Measurements from ENCODE around the gene NADK.

The NADK gene

GRCh38 chr1:1783320-1783719 lies 5.0 kb upstream of the NADK start:
- no peak overlapping the region for H3K9ac ChIP-seq (ENCODE audit: low read depth, low read length)
- H3K9me3 ChIP-seq (ENCODE audit: insufficient read depth, low read length, severe bottlenecking), result no peaks in the 10 kb centered on the region
- peaks cover 45% of the 10 kb centered on the region for H3K36me3 ChIP-seq (ENCODE audit: insufficient read depth, low read length)
- TF ChIP-seq EZH2 (IDR thresholded peaks at IDR 0.05; ENCODE audit: borderline replicate concordance, low read depth, low read length, severe bottlenecking), result no peak
- TF ChIP-seq CTCF (IDR thresholded peaks at IDR 0.05; ENCODE audit: borderline replicate concordance, extremely low read depth, low read length, poor library complexity, severe bottlenecking), result no peak
- H2AFZ ChIP-seq (ENCODE audit: low read depth, low read length), result no peak overlapping the region
- H3K4me2 ChIP-seq (ENCODE audit: insufficient read depth, low read length), result no peak overlapping the region
- H4K20me1 ChIP-seq (ENCODE audit: insufficient read depth, low read length), result peaks cover 30% of the 10 kb centered on the region
- H3K27ac ChIP-seq (ENCODE audit: low read length), result no peak overlapping the region
- DNase-seq (no peak), ATAC-seq (ENCODE audit: insufficient read depth, low read depth) (no peak)
- H3K4me3 ChIP-seq (ENCODE audit: low read depth in 1 of 2, low read length in 2 of 2), result no peak overlapping the region
- H3K4me1 ChIP-seq (ENCODE audit: insufficient read depth, low read length), result peaks cover 32% of the 10 kb centered on the region
- H3K27me3 ChIP-seq (ENCODE audit: insufficient read depth, low read length, poor library complexity), result no peaks in the 10 kb centered on the region
- peaks cover 3% of the 10 kb centered on the region; the same call in 1 of the 2 replicates for H3K79me2 ChIP-seq (ENCODE audit: insufficient read depth, low read length)

GRCh38 chr1:1782399-1783221 lies 4.3 kb upstream of the NADK start:
- peaks cover 9% of the 10 kb centered on the region for H3K79me2 ChIP-seq (ENCODE audit: insufficient read depth, low read length)
- H2AFZ ChIP-seq (ENCODE audit: low read depth, low read length), result no peak overlapping the region
- H3K4me2 ChIP-seq (ENCODE audit: insufficient read depth, low read length), result no peak overlapping the region
- no peaks in the 10 kb centered on the region for H3K9me3 ChIP-seq (ENCODE audit: insufficient read depth, low read length, severe bottlenecking)
- peaks cover 33% of the 10 kb centered on the region for H3K4me1 ChIP-seq (ENCODE audit: insufficient read depth, low read length)
- H3K27ac ChIP-seq (ENCODE audit: low read length), result no peak overlapping the region
- TF ChIP-seq EZH2 (IDR thresholded peaks at IDR 0.05; ENCODE audit: borderline replicate concordance, low read depth, low read length, severe bottlenecking), result no peak
- TF ChIP-seq CTCF (IDR thresholded peaks at IDR 0.05; ENCODE audit: borderline replicate concordance, extremely low read depth, low read length, poor library complexity, severe bottlenecking), result no peak
- peaks cover 24% of the 10 kb centered on the region for H4K20me1 ChIP-seq (ENCODE audit: insufficient read depth, low read length)
- H3K9ac ChIP-seq (ENCODE audit: low read depth, low read length), result no peak overlapping the region
- H3K4me3 ChIP-seq (ENCODE audit: low read depth in 1 of 2, low read length in 2 of 2), result no peak overlapping the region
- no peaks in the 10 kb centered on the region for H3K27me3 ChIP-seq (ENCODE audit: insufficient read depth, low read length, poor library complexity)
- DNase-seq, result no peak
- peaks cover 41% of the 10 kb centered on the region for H3K36me3 ChIP-seq (ENCODE audit: insufficient read depth, low read length)
- ATAC-seq (ENCODE audit: insufficient read depth, low read depth), result no peak

- no peaks in the 10 kb centered on the region for H3K9me3 ChIP-seq (ENCODE audit: insufficient read depth, low read length, severe bottlenecking)
- no peak overlapping the region for H2AFZ ChIP-seq (ENCODE audit: low read depth, low read length)
- H3K79me2 ChIP-seq (ENCODE audit: insufficient read depth, low read length), result peaks cover 17% of the 10 kb centered on the region
- ATAC-seq (ENCODE audit: insufficient read depth, low read depth) (no peak), DNase-seq (no peak)
- TF ChIP-seq EZH2 (IDR thresholded peaks at IDR 0.05; ENCODE audit: borderline replicate concordance, low read depth, low read length, severe bottlenecking), result no peak
- TF ChIP-seq CTCF (IDR thresholded peaks at IDR 0.05; ENCODE audit: borderline replicate concordance, extremely low read depth, low read length, poor library complexity, severe bottlenecking), result no peak
- H3K4me2 ChIP-seq (ENCODE audit: insufficient read depth, low read length), result no peak overlapping the region
- H3K4me1 ChIP-seq (ENCODE audit: insufficient read depth, low read length), result peaks cover 43% of the 10 kb centered on the region
- peaks cover 30% of the 10 kb centered on the region for H3K36me3 ChIP-seq (ENCODE audit: insufficient read depth, low read length)
- 0 out of 2 replicates have a peak overlapping the region, but pooled peaks have one; percentile 69 for H3K27ac ChIP-seq (ENCODE audit: low read length)
- H3K27me3 ChIP-seq (ENCODE audit: insufficient read depth, low read length, poor library complexity), result no peaks in the 10 kb centered on the region
- H4K20me1 ChIP-seq (ENCODE audit: insufficient read depth, low read length), result peaks cover 23% of the 10 kb centered on the region
- no peak overlapping the region for H3K9ac ChIP-seq (ENCODE audit: low read depth, low read length)
- H3K4me3 ChIP-seq (ENCODE audit: low read depth in 1 of 2, low read length in 2 of 2), result no peak overlapping the region
Observed at GRCh38 chr1:1781526-1781903, 3.2 kb upstream of the NADK start.

Data from DND-41 (cell line).